GM12872 (cell line): ENCODE results near the gene PPP1R12C.

Experiments
- TF ChIP-seq, protein P1 (sequence below): IDR thresholded peaks from 3 replicates; pipeline ENCODE4 v1.5.1; 2011; ENCODE audit warnings: low read depth, mild to moderate bottlenecking, low read length, moderate library complexity; ENCODE audit not compliant: insufficient read depth

PPP1R12C gene

GRCh38 chr19:55050749-55051532 lies 66.5 kb downstream of the PPP1R12C start:
- TF ChIP-seq, protein P1, sequence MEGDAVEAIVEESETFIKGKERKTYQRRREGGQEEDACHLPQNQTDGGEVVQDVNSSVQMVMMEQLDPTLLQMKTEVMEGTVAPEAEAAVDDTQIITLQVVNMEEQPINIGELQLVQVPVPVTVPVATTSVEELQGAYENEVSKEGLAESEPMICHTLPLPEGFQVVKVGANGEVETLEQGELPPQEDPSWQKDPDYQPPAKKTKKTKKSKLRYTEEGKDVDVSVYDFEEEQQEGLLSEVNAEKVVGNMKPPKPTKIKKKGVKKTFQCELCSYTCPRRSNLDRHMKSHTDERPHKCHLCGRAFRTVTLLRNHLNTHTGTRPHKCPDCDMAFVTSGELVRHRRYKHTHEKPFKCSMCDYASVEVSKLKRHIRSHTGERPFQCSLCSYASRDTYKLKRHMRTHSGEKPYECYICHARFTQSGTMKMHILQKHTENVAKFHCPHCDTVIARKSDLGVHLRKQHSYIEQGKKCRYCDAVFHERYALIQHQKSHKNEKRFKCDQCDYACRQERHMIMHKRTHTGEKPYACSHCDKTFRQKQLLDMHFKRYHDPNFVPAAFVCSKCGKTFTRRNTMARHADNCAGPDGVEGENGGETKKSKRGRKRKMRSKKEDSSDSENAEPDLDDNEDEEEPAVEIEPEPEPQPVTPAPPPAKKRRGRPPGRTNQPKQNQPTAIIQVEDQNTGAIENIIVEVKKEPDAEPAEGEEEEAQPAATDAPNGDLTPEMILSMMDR: no peak

DNA sequence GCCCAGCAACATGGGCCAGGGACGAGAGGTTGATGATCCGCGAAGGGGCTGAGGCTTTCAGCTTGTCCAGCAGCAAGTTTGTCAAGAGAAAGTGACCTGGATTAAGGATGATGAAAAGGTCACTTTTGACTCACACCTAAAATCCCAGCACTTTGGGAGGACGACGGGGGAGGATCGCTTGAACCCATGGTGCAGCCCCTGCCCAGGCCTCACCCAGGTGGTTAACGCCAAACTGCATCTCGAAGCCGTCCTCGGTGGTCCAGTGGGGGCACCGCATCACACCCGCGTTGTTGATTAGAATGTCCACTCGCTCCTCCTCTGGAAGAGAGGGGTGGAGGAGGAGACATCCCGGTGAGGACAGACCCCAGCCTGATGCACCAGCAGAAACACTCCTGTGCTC lies 69.0 kb downstream of the PPP1R12C start:
- TF ChIP-seq, protein P1: no peak

DNA sequence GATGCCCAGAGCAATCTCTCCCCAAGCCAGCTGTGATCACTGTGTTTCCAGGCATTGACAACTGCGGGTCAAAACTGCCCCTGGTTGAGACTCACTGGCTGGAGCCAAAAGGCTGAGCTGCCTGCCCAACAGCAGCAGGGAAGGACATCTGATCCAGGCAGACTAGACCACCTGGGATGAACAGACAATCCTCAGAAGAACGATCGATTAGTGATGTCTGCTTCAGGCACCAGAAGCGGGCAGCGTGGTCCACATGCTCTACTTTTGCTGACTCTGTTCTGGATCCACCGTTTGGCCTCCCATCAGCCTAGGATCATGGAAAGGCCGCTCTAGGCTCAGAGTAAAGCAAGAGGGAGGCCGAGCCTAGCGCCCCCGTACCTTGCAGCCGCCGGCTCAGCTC lies 69.5 kb downstream of the PPP1R12C start:
- TF ChIP-seq, protein P1: no peak

GRCh38 chr19:55046975-55047622 lies 70.3 kb downstream of the PPP1R12C start:
- TF ChIP-seq, protein P1: no peak

GRCh38 chr19:55044771-55045716 lies 72.4 kb downstream of the PPP1R12C start:
- TF ChIP-seq, protein P1: no peak

- TF ChIP-seq, protein P1: no peak
These were observed 73.2 kb downstream of the PPP1R12C start for GRCh38 chr19:55044286-55044685.

GRCh38 chr19:55042688-55043087 lies 74.7 kb downstream of the PPP1R12C start:
- TF ChIP-seq, protein P1: no peak
